ENCODE results near the gene ERP27. TPM values are rescaled to one million over a fixed set of nuclear protein-coding genes. Genes with fewer than 3 reads are reported as not detected.

ERP27 gene
- total RNA-seq, 1 donor from 2014 or later = 0.14 TPM

DNA sequence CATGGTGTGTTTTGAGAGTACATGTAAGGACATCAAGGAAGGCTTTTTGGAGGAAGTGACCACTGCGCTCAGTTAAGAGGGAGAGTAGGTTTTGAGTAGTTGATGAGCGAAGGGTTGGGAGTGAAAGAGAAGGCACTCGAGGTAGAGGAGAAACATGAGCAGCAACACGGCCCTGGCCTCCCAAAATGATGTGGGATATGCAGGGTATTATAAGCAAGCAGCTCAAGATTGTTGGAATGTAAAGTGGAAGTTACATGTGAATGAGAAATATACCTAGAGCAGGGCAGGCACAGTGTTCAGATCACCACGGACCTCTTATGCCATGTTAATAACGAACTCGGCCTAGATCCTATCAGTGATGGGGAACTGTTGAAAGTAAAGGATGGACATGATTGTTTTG lies 25.2 kb upstream of the ERP27 start:
- DNase-seq = no peak
- peak overlapping the region; percentile 92 for H3K27ac ChIP-seq (replicated peaks)
- H3K4me1 ChIP-seq = peaks cover 45% of the 10 kb centered on the region
- no peaks in the 10 kb centered on the region for H3K36me3 ChIP-seq
- TF ChIP-seq, protein P1, sequence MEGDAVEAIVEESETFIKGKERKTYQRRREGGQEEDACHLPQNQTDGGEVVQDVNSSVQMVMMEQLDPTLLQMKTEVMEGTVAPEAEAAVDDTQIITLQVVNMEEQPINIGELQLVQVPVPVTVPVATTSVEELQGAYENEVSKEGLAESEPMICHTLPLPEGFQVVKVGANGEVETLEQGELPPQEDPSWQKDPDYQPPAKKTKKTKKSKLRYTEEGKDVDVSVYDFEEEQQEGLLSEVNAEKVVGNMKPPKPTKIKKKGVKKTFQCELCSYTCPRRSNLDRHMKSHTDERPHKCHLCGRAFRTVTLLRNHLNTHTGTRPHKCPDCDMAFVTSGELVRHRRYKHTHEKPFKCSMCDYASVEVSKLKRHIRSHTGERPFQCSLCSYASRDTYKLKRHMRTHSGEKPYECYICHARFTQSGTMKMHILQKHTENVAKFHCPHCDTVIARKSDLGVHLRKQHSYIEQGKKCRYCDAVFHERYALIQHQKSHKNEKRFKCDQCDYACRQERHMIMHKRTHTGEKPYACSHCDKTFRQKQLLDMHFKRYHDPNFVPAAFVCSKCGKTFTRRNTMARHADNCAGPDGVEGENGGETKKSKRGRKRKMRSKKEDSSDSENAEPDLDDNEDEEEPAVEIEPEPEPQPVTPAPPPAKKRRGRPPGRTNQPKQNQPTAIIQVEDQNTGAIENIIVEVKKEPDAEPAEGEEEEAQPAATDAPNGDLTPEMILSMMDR (IDR thresholded peaks at IDR 0.05; ENCODE audit: borderline replicate concordance) = no peak
- no peaks in the 10 kb centered on the region for H3K9me3 ChIP-seq (replicated peaks)
- intact Hi-C loops (cut with micrococcal nuclease) = no loop called here
- no peaks in the 10 kb centered on the region for H3K27me3 ChIP-seq (ENCODE audit: low read depth)
- H3K4me3 ChIP-seq = no peak overlapping the region

DNA sequence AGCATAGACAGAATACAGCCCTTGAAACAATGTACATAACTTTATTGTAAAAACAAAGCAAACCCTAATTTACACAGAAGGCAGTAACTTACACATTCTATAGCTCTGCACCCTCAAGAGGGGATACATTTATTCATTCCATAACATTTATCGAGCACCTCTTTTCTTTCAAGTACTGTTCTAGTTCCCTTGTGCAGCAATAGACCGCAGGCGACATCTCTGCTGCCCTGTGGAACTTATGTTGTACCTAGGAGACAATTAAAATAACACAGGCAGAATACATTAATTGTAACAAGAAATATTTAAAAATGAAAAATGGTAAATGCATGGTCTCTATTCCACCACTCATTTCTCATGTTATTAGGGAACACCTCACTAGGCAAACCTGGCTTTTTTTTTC lies 24.5 kb upstream of the ERP27 start:
- peak overlapping the region; percentile 92 for H3K27ac ChIP-seq (replicated peaks)
- H3K4me3 ChIP-seq = peak overlapping the region; percentile 66
- TF ChIP-seq, protein P1 (IDR thresholded peaks at IDR 0.05; ENCODE audit: borderline replicate concordance) = no peak
- intact Hi-C loops (cut with micrococcal nuclease) = no loop called here
- H3K36me3 ChIP-seq = no peaks in the 10 kb centered on the region
- no peaks in the 10 kb centered on the region for H3K9me3 ChIP-seq (replicated peaks)
- DNase-seq = no peak
- H3K4me1 ChIP-seq = peaks cover 53% of the 10 kb centered on the region
- no peaks in the 10 kb centered on the region for H3K27me3 ChIP-seq (ENCODE audit: low read depth)

DNA sequence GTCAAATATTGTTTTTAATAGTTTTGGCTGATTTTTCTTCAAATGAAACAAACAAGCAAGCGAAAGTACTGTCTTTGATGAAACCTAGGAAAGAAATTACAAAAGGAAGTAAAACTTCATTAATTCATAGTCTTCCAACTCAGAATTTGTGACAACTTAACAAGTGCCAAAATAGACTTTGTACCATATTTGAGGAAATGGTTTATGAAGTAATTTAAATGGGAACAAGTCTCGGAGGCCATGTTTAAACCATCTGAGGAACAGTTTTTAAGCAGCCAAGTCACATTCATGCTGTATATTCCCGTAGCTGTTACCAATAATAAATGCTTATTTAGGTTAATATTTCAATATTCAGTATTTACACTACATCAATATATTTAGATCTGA lies 23.8 kb upstream of the ERP27 start:
- Histone ChIP-seq H3K4me3 (peak overlapping the region; percentile 66), H3K36me3 (no peaks in the 10 kb centered on the region), H3K27ac (replicated peaks) (peak overlapping the region; percentile 92), H3K9me3 (replicated peaks) (no peaks in the 10 kb centered on the region), H3K4me1 (peaks cover 59% of the 10 kb centered on the region), H3K27me3 (ENCODE audit: low read depth) (no peaks in the 10 kb centered on the region)
- intact Hi-C loops (cut with micrococcal nuclease) = no loop called here
- TF ChIP-seq, protein P1 (IDR thresholded peaks at IDR 0.05; ENCODE audit: borderline replicate concordance) = no peak
- DNase-seq = no peak

DNA sequence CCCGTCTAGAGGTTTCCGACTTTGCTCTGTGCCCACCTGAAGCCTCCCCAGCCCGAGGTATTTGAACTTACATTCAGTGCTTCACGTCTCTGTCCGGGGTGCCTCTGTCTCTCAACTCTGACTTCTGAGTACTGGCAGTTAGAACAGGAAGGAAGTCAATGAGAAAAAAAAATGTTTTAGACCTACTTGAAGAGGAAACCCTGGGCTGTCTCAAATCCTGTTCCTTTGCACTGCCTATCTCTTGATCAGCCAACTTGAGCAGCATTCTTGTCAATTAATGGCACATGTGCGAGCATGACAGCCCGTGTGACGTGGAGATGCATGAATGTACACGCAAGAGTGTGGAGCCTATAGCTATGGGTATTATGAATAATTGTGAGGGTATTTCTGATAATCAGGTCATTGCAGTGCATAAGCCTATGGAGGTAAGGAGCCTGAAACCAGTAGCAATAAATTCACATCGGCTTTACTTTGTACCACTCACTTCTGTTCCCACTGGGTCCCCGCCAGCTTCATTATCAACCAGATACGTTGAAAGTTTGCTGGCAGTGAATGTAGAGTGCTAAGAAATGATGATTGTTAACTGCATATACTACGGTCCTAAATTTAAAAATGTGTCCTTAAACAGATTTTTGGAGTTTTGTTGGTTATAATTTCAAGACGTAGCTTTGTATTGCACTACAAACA lies 23.3 kb upstream of the ERP27 start, which contains the start of gene ARHGDIB:
ARHGDIB (minus strand) TSS at position 136 of the 687 bp plus-strand sequence. CDS start 10,889 bp downstream, outside the sequence.
- Histone ChIP-seq H3K4me3 (peak within 1 kb of the TSS; percentile 66), H3K4me1 (peaks cover 64% of the 10 kb centered on the region), H3K27me3 (ENCODE audit: low read depth) (no peaks in the 10 kb centered on the region), H3K27ac (replicated peaks) (peak within 1 kb of the TSS; percentile 92), H3K9me3 (replicated peaks) (no peaks in the 10 kb centered on the region), H3K36me3 (no peaks in the 10 kb centered on the region)
- TF ChIP-seq, protein P1 (IDR thresholded peaks at IDR 0.05; ENCODE audit: borderline replicate concordance) = no peak
- DNase-seq = peak; percentile 32
- intact Hi-C loops (cut with micrococcal nuclease) = no loop called here

DNA sequence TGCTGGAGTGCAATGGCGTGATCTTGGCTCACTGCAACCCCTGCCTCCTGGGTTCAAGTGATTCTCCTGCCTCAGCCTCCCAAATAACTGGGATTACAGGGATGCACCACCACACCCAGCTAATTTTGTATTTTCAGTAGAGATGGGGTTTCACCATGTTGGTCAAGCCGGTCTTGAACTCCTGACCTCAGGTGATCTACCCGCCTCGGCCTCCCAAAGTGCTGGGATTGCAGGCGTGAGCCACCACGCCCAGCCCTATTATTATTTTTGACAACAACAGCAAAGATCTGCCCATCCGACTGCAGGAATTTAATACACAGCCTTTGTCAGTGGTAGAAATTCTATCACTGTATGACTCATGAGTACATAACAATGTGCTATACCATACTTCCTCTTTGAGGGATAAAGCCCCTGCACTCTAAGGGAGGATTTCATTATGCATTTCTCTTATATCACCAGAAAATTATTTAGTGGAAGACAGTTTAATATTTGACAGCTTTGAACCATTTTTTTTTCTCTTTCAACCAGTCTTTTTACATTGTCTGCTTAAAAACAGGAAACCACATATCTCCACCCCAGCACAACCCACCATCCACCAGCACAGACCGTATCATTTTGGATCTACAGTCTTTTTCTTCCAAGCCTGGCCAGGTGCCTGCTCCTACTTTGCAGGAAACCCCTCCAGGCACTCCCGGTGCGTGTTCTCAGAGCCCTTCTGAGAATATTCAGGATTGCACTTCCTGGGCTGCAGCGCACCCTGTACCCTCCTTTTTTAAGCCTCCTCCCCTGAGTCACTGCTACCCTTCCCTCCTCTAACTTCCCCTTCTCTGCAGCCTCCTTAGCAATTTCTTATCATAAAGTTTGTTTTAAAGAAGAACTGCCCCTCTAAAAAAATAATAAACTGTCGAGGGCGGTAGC lies 22.5 kb upstream of the ERP27 start:
- Histone ChIP-seq H3K27ac (replicated peaks) (peak overlapping the region; percentile 92), H3K4me3 (peak overlapping the region; percentile 66), H3K9me3 (replicated peaks) (no peaks in the 10 kb centered on the region), H3K27me3 (ENCODE audit: low read depth) (no peaks in the 10 kb centered on the region), H3K4me1 (peaks cover 72% of the 10 kb centered on the region), H3K36me3 (no peaks in the 10 kb centered on the region)
- intact Hi-C loops (cut with micrococcal nuclease) = no loop called here
- TF ChIP-seq, protein P1 (IDR thresholded peaks at IDR 0.05; ENCODE audit: borderline replicate concordance) = no peak
- DNase-seq = peak; percentile 55
